Heart left ventricle (tissue), 13 donors: ENCODE data around the gene DCDC1.

Experiments used
- POLR2A ChIP-seq, 2 donors: fragments of 450-650 bp; IDR thresholded peaks; one replicate each; pipeline ENCODE4 v1.6.1; 2017; ENCODE audit warnings: antibody characterized with exemption in 2 of 2, mild to moderate bottlenecking in 2 of 2, moderate library complexity in 2 of 2
- TF ChIP-seq, protein P1 (sequence below), 12 donors: fragments of 200-600 bp; sonication (generic) in 4 of 12; IDR thresholded peaks; one replicate each; pipeline versions ENCODE4 v1.5.0 to v1.8.0; 2018 to 2022; ENCODE audit warnings: antibody characterized with exemption in 12 of 12, mild to moderate bottlenecking in 5 of 12
- donor health status: ischemic (EF 13 %, LVEDD 7.1; RV severe dilation, severe dysfunction).
- donor health status: DM: no; HTN: yes; CAD: no.
- donor health status: DM: no; HTN: no; CAD: no.
- donor health status: ischemic (EF 25% LVEDD 6.9; RV normal size, moderate dysfunction).
- donor health status: ischemic (EF 25% LVEDD 5.7; RV mildly dilated, moderate dysfunction).
- donor health status: ischemic (EF 35%, LVEDD 5.7; RV mildly dilated, moderate dysfunction).
- donor health status: nonischemic (EF 11% LVEDD 7.7; RV severe dilation, severe dysfunction).
- donor health status: DM: yes; HTN: yes; CAD: no.
- donor health status: PGD.
- donor health status: ischemic (EF 29% LVEDD 5.4; RV normal size, mild dysfunction).
- donor health status: nonischemic (EF 23%, LVEDD 6.1; RV moderate dilation, normal function).

DNA sequence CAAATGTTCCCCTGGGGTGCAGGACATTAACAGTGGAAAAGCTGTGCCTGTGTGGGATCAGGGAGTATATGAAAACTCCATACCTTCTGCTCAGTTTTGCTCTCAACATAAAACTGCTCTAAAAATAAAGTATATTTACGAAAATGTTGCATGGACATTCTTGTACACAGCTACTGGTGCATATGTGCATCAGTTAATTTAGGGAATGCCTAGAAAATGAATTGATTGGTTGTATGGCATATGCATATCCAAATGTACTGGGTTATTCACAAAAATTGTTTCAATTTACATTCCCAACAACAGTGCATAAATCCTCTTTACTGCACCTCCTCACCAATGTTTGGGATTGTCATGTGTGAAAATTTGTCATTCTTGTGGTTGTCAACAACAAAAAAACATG, 532.3 kb downstream of the DCDC1 start:
- TF ChIP-seq, protein P1, sequence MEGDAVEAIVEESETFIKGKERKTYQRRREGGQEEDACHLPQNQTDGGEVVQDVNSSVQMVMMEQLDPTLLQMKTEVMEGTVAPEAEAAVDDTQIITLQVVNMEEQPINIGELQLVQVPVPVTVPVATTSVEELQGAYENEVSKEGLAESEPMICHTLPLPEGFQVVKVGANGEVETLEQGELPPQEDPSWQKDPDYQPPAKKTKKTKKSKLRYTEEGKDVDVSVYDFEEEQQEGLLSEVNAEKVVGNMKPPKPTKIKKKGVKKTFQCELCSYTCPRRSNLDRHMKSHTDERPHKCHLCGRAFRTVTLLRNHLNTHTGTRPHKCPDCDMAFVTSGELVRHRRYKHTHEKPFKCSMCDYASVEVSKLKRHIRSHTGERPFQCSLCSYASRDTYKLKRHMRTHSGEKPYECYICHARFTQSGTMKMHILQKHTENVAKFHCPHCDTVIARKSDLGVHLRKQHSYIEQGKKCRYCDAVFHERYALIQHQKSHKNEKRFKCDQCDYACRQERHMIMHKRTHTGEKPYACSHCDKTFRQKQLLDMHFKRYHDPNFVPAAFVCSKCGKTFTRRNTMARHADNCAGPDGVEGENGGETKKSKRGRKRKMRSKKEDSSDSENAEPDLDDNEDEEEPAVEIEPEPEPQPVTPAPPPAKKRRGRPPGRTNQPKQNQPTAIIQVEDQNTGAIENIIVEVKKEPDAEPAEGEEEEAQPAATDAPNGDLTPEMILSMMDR (IDR thresholded peaks at IDR 0.05), result no peak
- no peak for TF ChIP-seq POLR2A (IDR thresholded peaks at IDR 0.05)
